Measurements from ENCODE around the gene ENOX1. TPM values are rescaled to one million over a fixed set of nuclear protein-coding genes. Genes with fewer than 3 reads are reported as not detected.

The ENOX1 gene
- total RNA-seq, 1 experiment from 2014 or later: 0.26 TPM

- no peak overlapping the region for H3K27ac Mint-ChIP-seq
- no peak for TF ChIP-seq PRRX2 (CRISPR knock-in tag; IDR thresholded peaks at IDR 0.05)
- TF ChIP-seq ZNF671 (CRISPR knock-in tag; IDR thresholded peaks at IDR 0.05): no peak
- no peak for TF ChIP-seq MYBL2 (CRISPR knock-in tag; IDR thresholded peaks at IDR 0.05)
- TF ChIP-seq ATF2 (CRISPR knock-in tag; IDR thresholded peaks at IDR 0.05; ENCODE audit: borderline replicate concordance, low read depth): no peak
- no peak for TF ChIP-seq NR3C1 (CRISPR knock-in tag; conservative IDR thresholded peaks at IDR 0.05; ENCODE audit: low read depth)
- no peaks in the 10 kb centered on the region for H3K36me3 Mint-ChIP-seq
- CTCF ChIA-PET: no interaction called here
- POLR2A ChIA-PET: no interaction called here
- peaks cover 16% of the 10 kb centered on the region for H3K4me1 Mint-ChIP-seq
- peaks cover 12% of the 10 kb centered on the region for H3K9me3 Mint-ChIP-seq
- ATAC-seq (no peak), DNase-seq (ENCODE audit: low spot score) (no peak)
- no peak overlapping the region for H3K4me3 Mint-ChIP-seq
- H3K27me3 Mint-ChIP-seq (ENCODE audit: low read depth): no peaks in the 10 kb centered on the region
Observed at GRCh38 chr13:43368003-43368402, 418.8 kb downstream of the ENOX1 start.

DNA sequence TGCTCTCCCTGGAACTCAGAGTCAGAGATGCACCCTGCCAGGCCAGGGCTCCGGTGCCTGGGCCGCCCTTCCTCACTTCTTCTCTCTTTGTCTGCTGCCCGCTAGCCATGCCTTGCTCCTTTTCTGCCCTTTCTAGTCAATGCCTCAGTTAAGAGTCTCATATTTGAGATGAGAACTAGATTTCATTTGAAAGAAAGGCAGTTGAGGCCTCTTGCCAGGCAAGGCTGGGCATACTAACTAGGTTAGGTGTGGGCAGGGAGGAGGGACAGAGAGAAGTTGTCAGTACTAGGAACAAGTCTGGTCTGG, 421.8 kb downstream of the ENOX1 start:
- Mint-ChIP-seq H3K36me3 (no peaks in the 10 kb centered on the region), H3K27ac (no peak overlapping the region), H3K4me1 (peaks cover 26% of the 10 kb centered on the region), H3K9me3 (peaks cover 8% of the 10 kb centered on the region; the same call in 1 of the 2 replicates), H3K27me3 (ENCODE audit: low read depth) (no peaks in the 10 kb centered on the region), H3K4me3 (no peak overlapping the region)
- DNase-seq (ENCODE audit: low spot score): no peak
- TF ChIP-seq, protein P1, sequence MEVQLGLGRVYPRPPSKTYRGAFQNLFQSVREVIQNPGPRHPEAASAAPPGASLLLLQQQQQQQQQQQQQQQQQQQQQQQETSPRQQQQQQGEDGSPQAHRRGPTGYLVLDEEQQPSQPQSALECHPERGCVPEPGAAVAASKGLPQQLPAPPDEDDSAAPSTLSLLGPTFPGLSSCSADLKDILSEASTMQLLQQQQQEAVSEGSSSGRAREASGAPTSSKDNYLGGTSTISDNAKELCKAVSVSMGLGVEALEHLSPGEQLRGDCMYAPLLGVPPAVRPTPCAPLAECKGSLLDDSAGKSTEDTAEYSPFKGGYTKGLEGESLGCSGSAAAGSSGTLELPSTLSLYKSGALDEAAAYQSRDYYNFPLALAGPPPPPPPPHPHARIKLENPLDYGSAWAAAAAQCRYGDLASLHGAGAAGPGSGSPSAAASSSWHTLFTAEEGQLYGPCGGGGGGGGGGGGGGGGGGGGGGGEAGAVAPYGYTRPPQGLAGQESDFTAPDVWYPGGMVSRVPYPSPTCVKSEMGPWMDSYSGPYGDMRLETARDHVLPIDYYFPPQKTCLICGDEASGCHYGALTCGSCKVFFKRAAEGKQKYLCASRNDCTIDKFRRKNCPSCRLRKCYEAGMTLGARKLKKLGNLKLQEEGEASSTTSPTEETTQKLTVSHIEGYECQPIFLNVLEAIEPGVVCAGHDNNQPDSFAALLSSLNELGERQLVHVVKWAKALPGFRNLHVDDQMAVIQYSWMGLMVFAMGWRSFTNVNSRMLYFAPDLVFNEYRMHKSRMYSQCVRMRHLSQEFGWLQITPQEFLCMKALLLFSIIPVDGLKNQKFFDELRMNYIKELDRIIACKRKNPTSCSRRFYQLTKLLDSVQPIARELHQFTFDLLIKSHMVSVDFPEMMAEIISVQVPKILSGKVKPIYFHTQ (CRISPR knock-in tag; IDR thresholded peaks at IDR 0.05): no peak
- TF ChIP-seq ZNF232 (CRISPR knock-in tag; IDR thresholded peaks at IDR 0.05): no peak
- no peak for TF ChIP-seq MXD4 (CRISPR knock-in tag; IDR thresholded peaks at IDR 0.05; ENCODE audit: borderline replicate concordance)
- no peak for TF ChIP-seq ZNF138 (CRISPR knock-in tag; conservative IDR thresholded peaks at IDR 0.05)
- TF ChIP-seq, protein P2, sequence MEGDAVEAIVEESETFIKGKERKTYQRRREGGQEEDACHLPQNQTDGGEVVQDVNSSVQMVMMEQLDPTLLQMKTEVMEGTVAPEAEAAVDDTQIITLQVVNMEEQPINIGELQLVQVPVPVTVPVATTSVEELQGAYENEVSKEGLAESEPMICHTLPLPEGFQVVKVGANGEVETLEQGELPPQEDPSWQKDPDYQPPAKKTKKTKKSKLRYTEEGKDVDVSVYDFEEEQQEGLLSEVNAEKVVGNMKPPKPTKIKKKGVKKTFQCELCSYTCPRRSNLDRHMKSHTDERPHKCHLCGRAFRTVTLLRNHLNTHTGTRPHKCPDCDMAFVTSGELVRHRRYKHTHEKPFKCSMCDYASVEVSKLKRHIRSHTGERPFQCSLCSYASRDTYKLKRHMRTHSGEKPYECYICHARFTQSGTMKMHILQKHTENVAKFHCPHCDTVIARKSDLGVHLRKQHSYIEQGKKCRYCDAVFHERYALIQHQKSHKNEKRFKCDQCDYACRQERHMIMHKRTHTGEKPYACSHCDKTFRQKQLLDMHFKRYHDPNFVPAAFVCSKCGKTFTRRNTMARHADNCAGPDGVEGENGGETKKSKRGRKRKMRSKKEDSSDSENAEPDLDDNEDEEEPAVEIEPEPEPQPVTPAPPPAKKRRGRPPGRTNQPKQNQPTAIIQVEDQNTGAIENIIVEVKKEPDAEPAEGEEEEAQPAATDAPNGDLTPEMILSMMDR (IDR thresholded peaks at IDR 0.05): no peak
- TF ChIP-seq, protein P3, sequence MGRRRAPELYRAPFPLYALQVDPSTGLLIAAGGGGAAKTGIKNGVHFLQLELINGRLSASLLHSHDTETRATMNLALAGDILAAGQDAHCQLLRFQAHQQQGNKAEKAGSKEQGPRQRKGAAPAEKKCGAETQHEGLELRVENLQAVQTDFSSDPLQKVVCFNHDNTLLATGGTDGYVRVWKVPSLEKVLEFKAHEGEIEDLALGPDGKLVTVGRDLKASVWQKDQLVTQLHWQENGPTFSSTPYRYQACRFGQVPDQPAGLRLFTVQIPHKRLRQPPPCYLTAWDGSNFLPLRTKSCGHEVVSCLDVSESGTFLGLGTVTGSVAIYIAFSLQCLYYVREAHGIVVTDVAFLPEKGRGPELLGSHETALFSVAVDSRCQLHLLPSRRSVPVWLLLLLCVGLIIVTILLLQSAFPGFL (CRISPR knock-in tag; IDR thresholded peaks at IDR 0.05; ENCODE audit: borderline replicate concordance): no peak
- TF ChIP-seq CREM (CRISPR knock-in tag; IDR thresholded peaks at IDR 0.05): no peak
- TF ChIP-seq ZNF396 (CRISPR knock-in tag; IDR thresholded peaks at IDR 0.05; ENCODE audit: borderline replicate concordance): no peak
- no peak for TF ChIP-seq JUN (CRISPR knock-in tag; IDR thresholded peaks at IDR 0.05)
- no peak for TF ChIP-seq ZNF317 (CRISPR knock-in tag; IDR thresholded peaks at IDR 0.05; ENCODE audit: borderline replicate concordance, low read depth)
- ChIA-PET POLR2A (no interaction called here), CTCF (no interaction called here)
- ATAC-seq: no peak

DNA sequence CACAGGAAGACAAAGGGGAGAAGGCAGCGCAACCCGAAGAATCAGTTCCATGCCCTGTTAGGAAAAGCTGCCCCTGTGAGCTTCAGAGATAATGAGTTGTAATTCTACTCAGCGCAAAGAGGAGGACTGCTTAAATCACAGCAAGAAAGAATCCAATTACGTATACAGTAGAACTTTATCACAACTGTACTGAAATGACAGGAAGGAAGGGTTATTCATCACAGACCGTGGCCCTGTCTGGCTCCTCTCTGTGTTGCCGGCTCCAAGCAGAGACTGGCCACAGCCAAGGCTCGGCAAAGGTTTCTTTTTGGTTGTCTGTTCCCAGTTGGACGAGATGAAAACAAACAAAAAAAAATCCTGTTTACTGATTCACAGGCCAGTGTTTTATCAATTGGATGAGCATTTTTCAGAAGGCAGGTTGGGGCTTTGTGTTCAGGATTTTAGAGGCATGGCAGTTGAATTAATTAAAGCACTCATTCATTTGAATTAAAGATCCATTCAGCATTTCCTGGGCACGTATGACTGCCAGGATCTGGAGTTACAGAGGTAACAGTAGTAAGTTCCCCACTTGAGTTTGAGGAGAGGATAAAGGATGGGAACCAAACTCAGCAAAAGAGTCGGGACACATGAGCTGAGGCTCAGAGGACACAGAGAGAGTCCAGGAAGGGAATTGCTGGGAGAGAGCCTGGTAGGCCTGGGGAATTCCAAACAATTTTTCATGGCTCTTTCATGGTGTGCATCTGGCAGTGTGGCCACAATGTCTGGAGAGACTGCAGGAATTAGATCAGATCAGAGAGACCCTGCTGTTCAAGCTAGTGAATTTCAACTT, 422.3 kb downstream of the ENOX1 start:
- ChIA-PET POLR2A (no interaction called here), CTCF (no interaction called here)
- no peak for DNase-seq (ENCODE audit: low spot score)
- H3K4me1 Mint-ChIP-seq: peaks cover 32% of the 10 kb centered on the region
- H3K36me3 Mint-ChIP-seq: no peaks in the 10 kb centered on the region
- H3K27me3 Mint-ChIP-seq (ENCODE audit: low read depth): no peaks in the 10 kb centered on the region
- H3K27ac Mint-ChIP-seq: no peak overlapping the region
- no peak for ATAC-seq
- H3K9me3 Mint-ChIP-seq: peaks cover 3% of the 10 kb centered on the region; the same call in 1 of the 2 replicates
- H3K4me3 Mint-ChIP-seq: no peak overlapping the region
- TF ChIP-seq, protein P4, sequence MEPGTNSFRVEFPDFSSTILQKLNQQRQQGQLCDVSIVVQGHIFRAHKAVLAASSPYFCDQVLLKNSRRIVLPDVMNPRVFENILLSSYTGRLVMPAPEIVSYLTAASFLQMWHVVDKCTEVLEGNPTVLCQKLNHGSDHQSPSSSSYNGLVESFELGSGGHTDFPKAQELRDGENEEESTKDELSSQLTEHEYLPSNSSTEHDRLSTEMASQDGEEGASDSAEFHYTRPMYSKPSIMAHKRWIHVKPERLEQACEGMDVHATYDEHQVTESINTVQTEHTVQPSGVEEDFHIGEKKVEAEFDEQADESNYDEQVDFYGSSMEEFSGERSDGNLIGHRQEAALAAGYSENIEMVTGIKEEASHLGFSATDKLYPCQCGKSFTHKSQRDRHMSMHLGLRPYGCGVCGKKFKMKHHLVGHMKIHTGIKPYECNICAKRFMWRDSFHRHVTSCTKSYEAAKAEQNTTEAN (CRISPR knock-in tag; IDR thresholded peaks at IDR 0.05): no peak
- no peak for TF ChIP-seq ESRRA (CRISPR knock-in tag; IDR thresholded peaks at IDR 0.05; ENCODE audit: borderline replicate concordance)
- TF ChIP-seq, protein P5, sequence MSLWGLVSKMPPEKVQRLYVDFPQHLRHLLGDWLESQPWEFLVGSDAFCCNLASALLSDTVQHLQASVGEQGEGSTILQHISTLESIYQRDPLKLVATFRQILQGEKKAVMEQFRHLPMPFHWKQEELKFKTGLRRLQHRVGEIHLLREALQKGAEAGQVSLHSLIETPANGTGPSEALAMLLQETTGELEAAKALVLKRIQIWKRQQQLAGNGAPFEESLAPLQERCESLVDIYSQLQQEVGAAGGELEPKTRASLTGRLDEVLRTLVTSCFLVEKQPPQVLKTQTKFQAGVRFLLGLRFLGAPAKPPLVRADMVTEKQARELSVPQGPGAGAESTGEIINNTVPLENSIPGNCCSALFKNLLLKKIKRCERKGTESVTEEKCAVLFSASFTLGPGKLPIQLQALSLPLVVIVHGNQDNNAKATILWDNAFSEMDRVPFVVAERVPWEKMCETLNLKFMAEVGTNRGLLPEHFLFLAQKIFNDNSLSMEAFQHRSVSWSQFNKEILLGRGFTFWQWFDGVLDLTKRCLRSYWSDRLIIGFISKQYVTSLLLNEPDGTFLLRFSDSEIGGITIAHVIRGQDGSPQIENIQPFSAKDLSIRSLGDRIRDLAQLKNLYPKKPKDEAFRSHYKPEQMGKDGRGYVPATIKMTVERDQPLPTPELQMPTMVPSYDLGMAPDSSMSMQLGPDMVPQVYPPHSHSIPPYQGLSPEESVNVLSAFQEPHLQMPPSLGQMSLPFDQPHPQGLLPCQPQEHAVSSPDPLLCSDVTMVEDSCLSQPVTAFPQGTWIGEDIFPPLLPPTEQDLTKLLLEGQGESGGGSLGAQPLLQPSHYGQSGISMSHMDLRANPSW (CRISPR knock-in tag; conservative IDR thresholded peaks at IDR 0.05; ENCODE audit: low read depth): no peak
- TF ChIP-seq ELF4 (CRISPR knock-in tag; IDR thresholded peaks at IDR 0.05; ENCODE audit: low read depth): no peak
- TF ChIP-seq FOXJ3 (CRISPR knock-in tag; IDR thresholded peaks at IDR 0.05; ENCODE audit: borderline replicate concordance): no peak
- no peak for TF ChIP-seq FOXP1 (CRISPR knock-in tag; IDR thresholded peaks at IDR 0.05; ENCODE audit: borderline replicate concordance)
